HS-27A (cell line): ENCODE results near the gene TBC1D16.

ENCODE experiments used
- DNase-seq: peaks from one replicate; pipeline ENCODE4 v3.0.0-alpha.2; 2012; ENCODE audit warnings: low read depth, missing footprints

The TBC1D16 gene

DNA sequence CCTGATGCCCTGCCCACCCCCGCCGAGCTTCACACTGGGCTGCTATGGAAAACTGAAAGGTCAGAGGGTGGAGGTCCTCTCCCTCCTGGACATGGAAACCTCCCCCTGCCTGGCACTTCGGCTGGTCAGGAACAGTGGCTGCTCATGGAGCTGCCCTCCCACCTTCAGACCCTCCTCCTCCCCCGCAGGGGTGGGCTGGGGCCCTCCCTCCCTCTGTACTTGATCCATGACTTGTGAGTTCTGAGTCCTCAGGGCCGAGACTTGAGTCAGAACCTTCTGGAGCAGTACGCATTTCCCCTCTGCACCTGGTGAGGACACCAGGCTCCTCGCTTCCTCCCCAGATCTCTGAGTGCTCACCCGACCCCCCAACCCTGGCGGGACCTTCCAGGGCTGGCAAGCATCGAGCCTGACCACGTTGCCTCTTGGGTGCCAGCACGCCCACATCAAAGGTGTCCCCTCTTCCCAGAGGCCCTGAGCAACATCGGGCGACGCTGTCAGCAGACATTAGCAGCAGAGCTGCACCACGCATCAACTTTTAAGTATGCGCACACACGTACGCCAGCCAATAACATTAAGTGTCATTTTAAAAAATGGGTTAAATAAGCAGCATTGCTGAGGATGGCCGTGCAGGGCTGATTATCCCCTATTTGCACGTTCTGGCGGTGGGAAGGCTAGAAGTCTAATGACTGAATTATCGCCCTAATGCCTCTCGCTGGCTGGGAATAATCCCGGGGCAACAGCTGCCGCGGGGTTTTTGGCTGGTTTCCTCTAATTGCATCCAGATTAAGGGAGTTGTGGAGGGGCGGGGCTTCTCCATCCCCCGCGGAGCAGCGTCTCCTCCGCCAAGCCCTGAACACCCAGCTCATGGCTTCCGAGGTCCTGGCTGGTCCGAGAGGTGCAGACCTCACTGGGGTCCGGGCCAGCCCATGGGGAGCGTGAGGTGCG lies 98.0 kb downstream of the TBC1D16 start:
- DNase-seq: no peak

DNA sequence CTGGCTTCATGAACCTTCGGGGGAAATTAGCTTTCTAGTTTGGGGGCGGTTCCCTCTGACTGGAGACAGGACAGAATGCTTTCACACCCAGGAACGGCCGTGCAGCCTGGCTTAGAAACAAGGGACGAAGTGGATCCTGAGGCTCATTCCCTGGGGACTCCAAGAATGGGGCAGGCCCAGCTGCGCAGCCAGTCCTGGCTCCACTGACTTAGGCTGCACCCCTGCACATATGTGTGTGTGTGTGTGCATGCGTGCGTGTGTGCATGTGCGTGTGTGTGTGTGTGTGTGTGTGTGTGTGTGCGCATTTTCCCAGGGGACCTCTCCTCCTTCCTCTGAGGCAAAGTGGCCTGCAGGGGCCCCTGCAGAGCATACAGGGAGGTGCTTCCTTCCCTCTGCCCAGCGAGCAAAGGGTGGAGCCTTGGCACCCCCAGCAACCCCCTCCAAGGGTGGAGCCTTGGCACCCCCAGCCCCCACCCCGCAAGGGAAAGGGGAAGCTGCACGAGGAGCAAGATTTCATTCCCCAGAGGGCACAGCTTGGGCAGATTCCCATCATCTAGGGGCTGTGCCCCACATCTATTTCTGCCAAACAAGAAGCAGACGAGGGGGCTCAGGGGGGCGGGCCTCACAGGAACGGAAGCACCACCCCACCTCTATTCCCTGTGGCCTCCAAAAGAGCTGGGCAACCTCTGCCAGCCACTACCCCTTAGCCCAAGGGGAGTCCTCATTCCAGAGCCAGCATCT lies 98.9 kb downstream of the TBC1D16 start:
- no peak for DNase-seq

DNA sequence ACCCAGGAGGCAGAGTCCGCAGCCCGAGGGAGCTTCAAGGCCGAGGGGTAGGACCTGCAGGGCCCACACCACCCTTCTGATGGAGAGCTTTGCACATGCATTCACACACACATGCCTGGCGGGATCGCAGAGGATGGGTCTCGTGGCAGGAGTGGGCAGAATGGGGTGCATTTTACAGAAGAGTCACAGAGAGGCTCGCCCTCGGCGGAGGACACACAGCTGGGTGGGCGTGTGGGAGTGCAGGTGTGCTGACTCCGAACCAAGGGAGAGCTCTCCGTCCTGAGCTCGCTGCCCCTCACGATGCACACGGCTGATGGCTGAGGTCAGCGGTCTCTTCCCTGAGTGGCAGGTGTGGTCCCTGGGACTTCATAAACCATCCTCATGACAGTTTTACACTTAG lies 99.6 kb downstream of the TBC1D16 start:
- DNase-seq: no peak

DNA sequence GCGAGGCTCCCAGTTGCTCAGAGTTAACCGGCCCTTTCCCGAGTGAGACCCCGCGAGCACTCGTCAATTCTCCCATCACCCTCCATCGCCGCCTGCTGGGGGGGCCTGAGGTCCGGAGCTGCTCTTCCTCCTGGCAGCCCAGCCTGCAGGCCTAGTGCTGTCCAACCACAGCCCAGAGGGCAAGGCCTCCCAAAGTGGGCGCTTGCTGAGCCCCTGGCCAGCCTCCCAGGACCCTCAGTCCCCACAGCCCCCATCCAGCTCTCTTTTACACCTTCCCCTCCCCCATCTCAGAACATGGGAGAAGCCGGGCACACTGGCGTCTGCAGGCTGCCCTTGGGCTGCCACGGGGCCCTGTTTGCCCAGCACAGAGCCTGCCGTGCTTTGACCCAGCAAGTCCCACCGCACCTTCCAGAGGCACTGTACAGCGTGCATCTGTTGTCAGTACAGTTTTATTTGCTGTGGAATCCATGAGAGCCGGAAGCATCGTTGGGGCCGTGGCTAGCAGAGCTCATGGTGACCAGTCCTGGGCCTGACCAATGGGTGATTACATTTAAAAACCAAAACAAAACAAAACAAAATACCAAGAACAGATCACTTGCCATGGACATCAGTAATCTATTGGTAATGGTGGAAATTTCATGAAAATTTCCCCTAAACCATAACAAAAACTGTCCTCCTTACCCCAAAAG lies 100.3 kb downstream of the TBC1D16 start:
- no peak for DNase-seq

GRCh38 chr17:79934653-79934970 lies 101.1 kb downstream of the TBC1D16 start:
- no peak for DNase-seq

DNA sequence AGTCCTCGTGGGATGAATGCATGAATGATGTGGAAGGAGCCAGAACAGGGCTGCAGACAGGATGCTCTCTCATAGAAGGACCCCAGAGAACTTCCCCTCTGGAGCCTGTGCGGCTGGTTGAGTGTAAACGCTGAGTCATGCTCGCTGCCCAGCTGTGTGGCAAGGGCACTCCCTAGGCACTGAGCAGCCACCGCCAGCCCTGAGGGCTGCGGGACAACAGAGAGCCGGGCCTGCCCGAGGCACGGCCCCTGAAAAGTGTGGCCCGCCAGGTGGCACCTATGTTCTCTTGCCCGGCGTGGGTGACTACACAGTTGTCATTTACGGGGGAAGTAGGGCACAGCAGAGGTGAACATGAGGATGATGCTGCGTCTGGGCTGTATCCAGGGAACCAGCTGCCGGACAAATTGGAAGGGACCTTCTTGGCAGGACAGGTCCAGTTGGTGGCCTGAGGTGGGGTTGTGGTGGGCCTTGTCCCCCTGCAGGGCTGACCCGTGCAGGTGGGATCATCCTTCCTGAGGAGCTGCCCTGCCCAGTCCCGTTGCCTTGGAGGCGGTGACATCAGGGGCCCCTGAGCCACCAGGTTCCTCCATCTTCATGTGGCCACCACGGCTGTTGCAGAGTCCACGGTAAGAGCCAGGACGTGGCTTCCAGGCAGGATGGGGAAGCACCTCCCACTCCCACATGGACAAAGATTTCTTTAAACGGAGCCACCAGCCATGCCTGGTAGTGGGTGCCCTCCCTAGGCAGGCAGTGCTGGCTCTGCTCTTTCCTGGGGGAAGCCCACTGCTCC lies 101.6 kb downstream of the TBC1D16 start:
- no peak for DNase-seq

DNA sequence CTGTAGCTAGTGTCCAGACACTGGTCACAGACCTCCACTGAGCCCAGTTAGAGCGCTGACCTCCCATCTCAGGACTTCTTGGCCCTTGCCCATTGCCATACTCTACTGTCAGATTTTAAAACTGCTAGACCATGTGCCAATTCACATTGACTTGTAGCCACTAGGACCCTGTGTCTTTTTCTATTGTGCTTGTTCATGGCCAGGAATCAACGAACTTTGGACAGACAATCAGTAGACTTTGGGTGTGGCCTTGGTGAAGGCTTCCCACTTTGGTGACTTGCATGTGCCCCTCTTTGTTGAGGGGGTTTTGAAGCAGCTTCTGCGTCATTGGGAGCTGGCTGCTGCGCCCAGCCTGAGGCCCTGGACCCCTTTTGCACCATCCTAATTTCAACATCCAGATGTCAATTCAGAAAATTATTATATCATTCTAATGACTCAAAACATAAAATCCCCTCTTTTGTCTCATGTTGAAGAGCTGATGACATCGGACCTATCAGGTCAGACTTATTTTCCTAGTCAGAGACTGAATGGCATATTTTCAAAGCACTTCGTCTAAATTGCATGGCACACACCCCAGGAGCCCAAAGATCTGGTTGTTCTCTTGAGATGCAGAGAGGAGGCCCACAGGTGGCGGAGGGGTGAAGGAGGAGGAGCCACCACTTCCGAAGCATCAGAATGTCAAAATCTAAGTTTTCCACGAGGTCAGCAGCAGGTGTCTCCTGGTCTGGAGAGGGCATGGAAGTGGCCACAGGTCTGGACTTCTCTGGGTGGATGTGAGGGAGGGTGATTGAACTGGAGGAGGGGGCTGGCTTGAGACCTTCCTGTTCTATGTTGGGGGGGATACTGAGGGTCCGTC lies 103.0 kb downstream of the TBC1D16 start:
- no peak for DNase-seq

- DNase-seq: no peak
Observed at GRCh38 chr17:79931817-79932309, 103.8 kb downstream of the TBC1D16 start.

GRCh38 chr17:79930877-79931816 lies 104.5 kb downstream of the TBC1D16 start:
- no peak for DNase-seq

DNA sequence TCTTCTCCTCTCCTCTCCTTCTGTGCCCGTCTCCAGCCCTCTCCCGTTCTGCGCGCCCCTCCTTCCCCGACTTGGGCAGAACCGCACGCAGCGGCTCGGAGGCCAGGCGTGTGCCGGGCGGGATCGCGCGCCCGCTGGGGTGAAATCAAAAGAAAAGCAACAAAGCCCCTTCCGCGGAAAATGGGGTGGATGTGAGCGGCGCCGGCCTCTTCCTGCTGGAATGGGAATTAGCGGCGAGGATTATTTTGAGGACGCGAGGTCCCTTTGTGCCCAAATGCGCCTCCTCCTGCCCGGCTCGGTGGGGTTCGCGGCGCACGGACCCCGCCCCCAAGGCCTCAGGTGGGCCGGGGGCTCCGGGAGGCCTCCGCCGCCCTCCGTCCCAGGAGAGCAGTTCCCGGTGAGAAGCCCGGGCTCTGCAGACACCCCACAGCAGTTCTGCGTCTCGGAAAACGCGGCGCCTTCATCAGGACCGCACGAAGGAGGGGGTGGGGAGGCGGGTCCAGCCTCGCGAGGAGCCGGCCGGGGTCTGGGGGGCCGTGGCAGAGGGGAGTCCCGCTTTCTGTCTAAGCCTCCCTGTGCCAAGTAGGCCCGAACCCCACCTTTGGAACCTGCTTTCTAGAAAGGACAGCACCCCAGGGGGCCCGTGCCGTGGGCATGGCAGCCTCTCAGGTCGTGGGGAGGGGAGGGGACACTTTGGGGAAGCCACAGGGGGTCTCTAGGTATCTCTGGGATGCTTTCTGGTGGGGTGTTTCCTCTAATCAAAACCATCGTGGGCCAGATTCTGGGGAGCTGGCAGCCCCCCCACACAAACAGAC lies 105.4 kb downstream of the TBC1D16 start:
- DNase-seq: no peak

- DNase-seq: no peak
Observed at GRCh38 chr17:79929257-79930061, 106.2 kb downstream of the TBC1D16 start.

GRCh38 chr17:79928502-79929256 lies 107.0 kb downstream of the TBC1D16 start:
- DNase-seq: no peak

GRCh38 chr17:79927688-79928501 lies 107.8 kb downstream of the TBC1D16 start:
- DNase-seq: no peak

DNA sequence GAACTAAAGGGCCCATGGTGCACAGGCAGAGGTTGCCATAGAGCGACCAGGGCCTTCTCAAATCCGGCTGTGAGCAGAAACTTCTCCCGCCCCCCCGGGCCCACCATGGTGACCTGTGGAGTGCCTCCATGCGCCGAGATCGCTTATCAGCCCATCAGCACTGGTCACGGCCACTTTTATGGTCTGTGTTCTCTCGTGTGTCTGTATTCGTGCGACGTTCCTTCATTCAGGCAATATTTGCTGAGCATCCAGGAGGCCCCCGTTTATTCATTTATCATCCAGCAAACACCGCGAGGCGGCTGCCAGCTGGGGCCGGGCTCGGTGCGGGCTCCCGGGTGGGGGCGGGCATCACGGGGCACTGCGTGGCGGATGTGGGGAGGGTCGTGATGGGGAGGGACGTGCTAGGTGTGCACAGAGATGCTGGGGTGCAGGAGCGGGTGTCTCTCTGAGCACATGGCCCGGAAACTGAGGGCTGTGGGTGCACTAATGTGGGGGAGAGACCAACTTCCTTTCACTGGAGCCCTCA lies 108.5 kb downstream of the TBC1D16 start:
- no peak for DNase-seq

GRCh38 chr17:79926605-79927135 lies 109.0 kb downstream of the TBC1D16 start:
- no peak for DNase-seq

DNA sequence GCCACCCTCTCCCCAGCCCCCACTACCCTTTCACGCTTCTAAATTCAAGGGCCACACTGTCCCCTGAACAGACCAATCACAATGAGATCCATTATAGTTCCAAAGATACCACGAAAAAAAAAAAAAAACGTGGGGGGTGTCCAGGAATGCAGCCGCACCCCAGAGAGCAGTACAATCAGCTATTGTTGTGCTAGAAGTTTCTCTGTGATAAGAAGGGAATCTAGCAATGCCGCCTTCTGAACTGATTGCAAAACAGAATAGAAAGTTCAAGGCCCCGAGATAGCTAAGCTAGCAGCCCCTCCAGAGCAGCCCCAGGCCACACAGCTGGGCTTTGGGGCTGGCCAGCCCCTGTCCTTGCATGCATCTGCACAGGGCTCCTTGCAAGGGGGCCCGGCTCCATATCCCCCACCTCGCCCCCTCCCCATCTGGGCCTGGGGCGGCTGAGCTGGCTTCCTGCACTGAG lies 109.5 kb downstream of the TBC1D16 start:
- no peak for DNase-seq
